Adrenal gland (tissue), 12 donors: ENCODE data around the gene ALKBH4. TPM values are rescaled to one million over a fixed set of nuclear protein-coding genes. Genes with fewer than 3 reads are reported as not detected.

ENCODE experiments used
- DNase-seq, 7 donors: peaks; one replicate each; pipeline ENCODE4 v3.0.0-alpha.2; 2019 to 2020
- H3K27ac ChIP-seq, 5 donors: fragments of 200-600 bp; sonication (generic) in 4 of 5; 1 replicate in 3 of 5; 2 replicates in 2 of 5; pipeline versions ENCODE4 v1.5.1 to v1.8.0; 2016 to 2020; ENCODE audit warnings: mild to moderate bottlenecking in 1 of 5
- H3K27me3 ChIP-seq: fragments of 200-600 bp; 2 replicates; pipeline ENCODE4 v1.8.0; 2021
- H3K36me3 ChIP-seq, 2 donors: fragments of 200-600 bp; replicated peaks in 1 of 2; 1 replicate in 1 of 2; 2 replicates in 1 of 2; pipeline versions ENCODE4 v1.5.1 to v1.8.0; 2018 to 2022
- H3K4me1 ChIP-seq, 2 donors: fragments of 200-600 bp; replicated peaks in 1 of 2; 1 replicate in 1 of 2; 2 replicates in 1 of 2; pipeline versions ENCODE4 v1.5.1 to v1.8.0; 2018 to 2021
- H3K4me3 ChIP-seq, 4 donors: fragments of 200-600 bp; sonication (generic) in 3 of 4; one replicate each; pipeline ENCODE4 v1.5.1; 2016 to 2018
- H3K9me3 ChIP-seq, 3 donors: fragments of 200-600 bp; sonication (generic) in 1 of 3; replicated peaks in 1 of 3; 1 replicate in 2 of 3; 2 replicates in 1 of 3; pipeline versions ENCODE4 v1.5.1 to v1.8.0; 2016 to 2021
- CTCF ChIP-seq, 6 experiments: fragments of 450-650 bp in 4 of 6; fragments of 200-600 bp in 2 of 6; sonication (generic) in 1 of 6; IDR thresholded peaks; 1 replicate in 5 of 6; 2 replicates in 1 of 6; pipeline versions ENCODE4 v1.5.1 to v1.8.0; 2016 to 2021; ENCODE audit warnings: antibody characterized with exemption in 6 of 6, mild to moderate bottlenecking in 2 of 6, moderate library complexity in 1 of 6
- POLR2A ChIP-seq, 2 donors: fragments of 450-650 bp; IDR thresholded peaks; one replicate each; pipeline ENCODE4 v1.6.1; 2017; ENCODE audit warnings: antibody characterized with exemption in 2 of 2, mild to moderate bottlenecking in 2 of 2, moderate library complexity in 1 of 2
- WGBS, 4 donors: extraction: QIAGEN DNeasy Blood & Tissue Kit in 2 of 4; methylation state at CpG; one replicate each; pipeline versions ENCODE4 v1.1.5 to v1.1.7; 2013 to 2017; 5-methylcytosine and 5-hydroxymethylcytosine counted together
- intact Hi-C, 2 donors: fragments of 100-400 bp; cut with DNase I; formaldehyde crosslinking; loops; one replicate each; pipeline versions ENCODE4 v1.14.1 to v1.15.0; 2022 to 2023
- polyA plus RNA-seq, 3 donors: library from polyadenylated mRNA; stranded (reverse); fragments of 200-250 nt in 2 of 3; fragments of 350-450 nt in 1 of 3; fragmentation: Illumina TruSeq in 1 of 3; extraction: RNeasy Lipid Tissue Mini Kit (QIAGEN cat#74804) in 1 of 3; gene quantifications; one replicate each; pipeline ENCODE4 v1.2.3, GENCODE V29; 2013 to 2014
- total RNA-seq, 9 donors: library from RNA; depleted of rRNA in 4 of 9; stranded (reverse); fragments of >200 nt in 4 of 9; fragments of 120-200 nt in 1 of 9; fragmentation: NEBNext Ultra II Directional in 1 of 9; extraction: Animal tissue kit (Norgen Biotek cat#: 25700) in 1 of 9; gene quantifications; one replicate each; pipeline versions ENCODE4 v1.1.0 to v1.2.4, GENCODE V29; 2013 to 2023
- donor health status: healthy with polysubstance abuse.
- donor health status: Bipolar disorder and iron deficiency.
- donor health status: DM: yes; HTN: yes; CAD: no.
- donor health status: DM: no; HTN: no; CAD: no.
- donor health status: DM: no; HTN: no; CAD: no.
- donor health status: DM: yes; HTN: yes; CAD: no.

ALKBH4 gene
- total and polyA plus RNA-seq, 12 donors, result 6.0 to 37.4 (median 12.5) TPM

- Histone ChIP-seq H3K27me3 (no peaks in the 10 kb centered on the region), H3K36me3 (peaks cover 0 to 18% of the 10 kb centered on the region in 2 donors), H3K9me3 (no peaks in the 10 kb centered on the region), H3K4me1 (peaks cover 16 to 27% of the 10 kb centered on the region in 2 donors), H3K4me3 (no peak overlapping the region), H3K27ac (peak overlapping the region in 2 of 5 donors; percentile 30 to 72)
- DNase-seq, result peak in 3 of 7 donors; percentile 6 to 49 (median 22)
- 71 to 80% (median 76%) methylated on average over 16 to 20 of the region's 20 CpGs for WGBS, 4 donors
- no peak for TF ChIP-seq CTCF (IDR thresholded peaks at IDR 0.05)
- TF ChIP-seq POLR2A (IDR thresholded peaks at IDR 0.05), result no peak
- intact Hi-C loops, result loop anchor here in 1 of 2 donors (10.0 kb wide), 1 partner anchor 55 kb away; no protein-coding TSS in a partner anchor
These were observed 5.5 kb upstream of the ALKBH4 start for GRCh38 chr7:102469972-102470825.

- H3K4me1 ChIP-seq, result peaks cover 16 to 27% of the 10 kb centered on the region in 2 donors
- DNase-seq, result peak in 6 of 7 donors; percentile 49 to 81 (median 78)
- H3K27ac ChIP-seq, result peak overlapping the region in 4 of 5 donors; percentile 21 to 72 (median 43)
- H3K9me3 ChIP-seq, result no peaks in the 10 kb centered on the region
- H3K27me3 ChIP-seq, result no peaks in the 10 kb centered on the region
- H3K4me3 ChIP-seq, result no peak overlapping the region
- TF ChIP-seq POLR2A (IDR thresholded peaks at IDR 0.05) (no peak), CTCF (IDR thresholded peaks at IDR 0.05) (no peak)
- WGBS, 4 donors, result 35 to 72% (median 57%) methylated on average over 5 to 24 of the region's 24 CpGs
- intact Hi-C loops, result loop anchor here in 1 of 2 donors (10.0 kb wide), 1 partner anchor 55 kb away; no protein-coding TSS in a partner anchor
- H3K36me3 ChIP-seq, result peaks cover 0 to 18% of the 10 kb centered on the region in 2 donors
These were observed 4.8 kb upstream of the ALKBH4 start for GRCh38 chr7:102469351-102469971.

DNA sequence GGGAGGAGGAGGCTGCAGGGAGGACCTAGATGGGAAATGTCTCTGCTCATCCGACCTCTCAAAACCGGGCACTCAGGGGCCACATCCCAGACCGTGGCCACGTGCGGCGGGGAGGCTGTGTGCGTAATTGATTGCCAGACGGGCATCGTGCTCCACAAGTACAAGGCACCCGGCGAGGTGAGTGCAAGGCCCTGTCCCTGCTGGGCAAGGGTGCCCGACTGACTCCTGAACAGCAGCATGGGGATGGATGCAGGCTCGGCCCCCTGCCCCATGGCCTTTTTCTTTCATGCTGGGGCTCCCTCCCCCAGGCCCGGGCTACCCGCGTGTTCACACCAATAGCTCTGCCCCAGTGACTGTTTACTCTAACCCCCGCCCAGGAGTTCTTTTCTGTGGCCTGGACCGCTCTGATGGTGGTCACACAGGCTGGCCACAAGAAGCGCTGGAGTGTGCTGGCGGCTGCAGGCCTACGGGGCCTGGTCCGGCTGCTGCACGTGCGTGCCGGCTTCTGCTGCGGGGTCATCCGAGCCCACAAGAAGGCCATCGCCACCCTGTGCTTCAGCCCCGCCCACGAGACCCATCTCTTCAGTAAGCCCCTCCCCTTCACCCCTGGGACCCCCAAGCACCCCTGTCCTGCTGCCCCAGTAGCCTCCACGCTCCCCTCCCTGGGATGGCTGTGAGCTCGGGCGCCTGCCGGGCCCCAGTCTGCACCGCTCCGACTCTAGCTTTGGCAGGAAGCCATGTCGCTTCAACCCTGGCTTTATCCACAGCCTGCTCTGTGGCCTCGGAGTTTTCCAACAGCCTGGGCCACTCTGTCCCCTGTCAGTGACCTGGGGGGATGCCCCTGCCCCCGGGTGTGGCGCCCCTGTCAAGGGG lies 4.1 kb upstream of the ALKBH4 start:
- intact Hi-C loops, result loop anchor here in 1 of 2 donors (10.0 kb wide), 1 partner anchor 54 kb away; no protein-coding TSS in a partner anchor
- peak; percentile 74 to 90 (median 83) for DNase-seq
- TF ChIP-seq POLR2A (IDR thresholded peaks at IDR 0.05) (no peak), CTCF (IDR thresholded peaks at IDR 0.05) (no peak)
- H3K4me3 ChIP-seq, result no peak overlapping the region
- peaks cover 20 to 31% of the 10 kb centered on the region in 2 donors for H3K4me1 ChIP-seq
- WGBS, 4 donors, result 55 to 66% (median 58%) methylated on average over 16 to 40 of the region's 40 CpGs
- peak overlapping the region in 4 of 5 donors; percentile 21 to 72 (median 43) for H3K27ac ChIP-seq
- H3K9me3 ChIP-seq, result no peaks in the 10 kb centered on the region
- H3K27me3 ChIP-seq, result no peaks in the 10 kb centered on the region
- H3K36me3 ChIP-seq, result peaks cover 0 to 18% of the 10 kb centered on the region in 2 donors
